Ovary (tissue), 3 donors: ENCODE measurements around the gene C19orf47.

ENCODE experiments used
- CTCF ChIP-seq, 3 donors: fragments of 450-650 bp in 2 of 3; fragments of 200-600 bp in 1 of 3; IDR thresholded peaks; one replicate each; pipeline versions ENCODE4 v1.5.1 to v1.8.0; 2016 to 2022; ENCODE audit warnings: antibody characterized with exemption in 3 of 3, mild to moderate bottlenecking in 1 of 3
- EP300 ChIP-seq: sonication (generic); formaldehyde crosslinking; IDR thresholded peaks from one replicate; pipeline ENCODE4 v1.6.1; 2017; ENCODE audit warnings: antibody characterized with exemption
- POLR2A ChIP-seq: fragments of 450-650 bp; IDR thresholded peaks from one replicate; pipeline ENCODE4 v1.6.1; 2017; ENCODE audit warnings: antibody characterized with exemption, mild to moderate bottlenecking, moderate library complexity
- donor health status: DM: no; HTN: no; CAD: no.

- TF ChIP-seq POLR2A = no peak
- TF ChIP-seq CTCF (IDR thresholded peaks at IDR 0.05) = no peak
- TF ChIP-seq EP300 = no peak
Measured at GRCh38 chr19:40314656-40315055, 33.5 kb downstream of the C19orf47 start.
